IPS-18a (cell line): ENCODE measurements around the gene NAV2.

Source experiments
- H3K27ac ChIP-seq: one replicate; pipeline ENCODE4 v1.5.1; 2013; ENCODE audit warnings: low read length
- H3K27me3 ChIP-seq: one replicate; pipeline ENCODE4 v1.6.1; 2013; ENCODE audit warnings: mild to moderate bottlenecking, low read length; ENCODE audit not compliant: control insufficient read depth, insufficient read depth
- H3K36me3 ChIP-seq: one replicate; pipeline ENCODE4 v1.6.1; 2013; ENCODE audit warnings: low read depth, low read length; ENCODE audit not compliant: control insufficient read depth
- H3K4me1 ChIP-seq: one replicate; pipeline ENCODE4 v1.6.1; 2013; ENCODE audit warnings: low read depth, low read length; ENCODE audit not compliant: control insufficient read depth
- H3K4me3 ChIP-seq: one replicate; pipeline ENCODE4 v1.5.1; 2013; ENCODE audit warnings: low read length
- H3K9ac ChIP-seq: one replicate; pipeline ENCODE4 v1.6.1; 2013; ENCODE audit warnings: mild to moderate bottlenecking, low read length, moderate library complexity
- H3K9me3 ChIP-seq: one replicate; pipeline ENCODE4 v1.6.1; 2013; ENCODE audit warnings: low read depth, low read length; ENCODE audit not compliant: control insufficient read depth

NAV2 gene

DNA sequence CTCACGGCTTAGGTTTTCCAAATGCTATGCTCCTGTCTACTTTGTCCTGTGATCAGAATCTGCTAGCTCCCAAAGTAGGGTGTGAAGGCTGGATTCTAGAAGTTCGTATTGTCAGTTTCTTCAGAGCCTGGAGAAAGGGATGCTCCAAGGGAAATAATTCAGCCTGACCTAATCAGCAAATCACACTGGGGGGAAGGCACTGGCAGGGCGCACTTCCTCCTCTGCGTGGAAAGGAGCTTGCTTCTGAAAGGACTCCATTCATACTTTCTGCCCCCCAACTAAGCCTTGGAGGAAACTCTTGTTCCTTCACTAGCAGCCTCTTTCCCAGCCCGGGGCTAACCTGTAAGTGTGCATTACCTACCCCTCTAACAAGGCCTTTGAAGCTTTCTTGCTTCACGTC lies 165.9 kb downstream of the NAV2 start:
- Histone ChIP-seq H3K4me3 (no peak overlapping the region), H3K36me3 (peaks cover 38% of the 10 kb centered on the region), H3K27me3 (no peaks in the 10 kb centered on the region), H3K27ac (no peak overlapping the region), H3K9me3 (no peaks in the 10 kb centered on the region), H3K4me1 (peaks cover 9% of the 10 kb centered on the region), H3K9ac (no peak overlapping the region)

DNA sequence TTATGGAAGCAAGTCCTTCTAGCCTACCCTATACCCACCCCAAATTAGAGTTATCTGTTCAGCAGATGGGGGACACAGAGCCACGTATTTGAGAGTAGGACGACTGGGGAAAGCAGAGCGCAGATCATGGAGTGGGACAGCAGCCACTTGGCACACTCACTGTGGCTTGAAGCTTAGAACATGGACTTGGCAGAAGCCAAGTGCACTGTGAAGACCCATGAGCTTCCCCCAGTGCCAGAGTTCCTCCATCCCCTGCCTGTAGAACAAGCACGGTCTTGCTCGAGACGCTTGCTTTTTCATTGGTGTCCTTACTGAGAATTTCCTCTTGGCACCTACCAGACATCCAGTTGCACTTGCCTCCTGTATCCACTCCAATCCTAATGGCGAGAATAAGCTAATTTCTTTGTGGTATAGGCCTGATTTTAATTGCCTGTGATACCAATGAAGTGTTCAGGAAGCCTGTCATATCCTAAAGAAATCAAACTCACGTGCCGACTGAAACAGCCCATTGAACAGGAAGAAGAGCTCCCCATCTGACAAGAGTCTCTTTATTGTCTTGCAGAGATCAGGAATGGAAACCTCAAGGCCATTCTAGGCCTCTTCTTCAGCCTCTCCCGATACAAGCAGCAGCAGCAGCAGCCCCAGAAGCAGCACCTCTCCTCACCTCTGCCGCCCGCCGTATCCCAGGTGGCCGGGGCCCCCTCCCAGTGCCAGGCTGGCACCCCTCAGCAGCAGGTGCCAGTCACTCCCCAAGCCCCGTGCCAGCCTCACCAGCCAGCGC lies 166.9 kb downstream of the NAV2 start:
- no peak overlapping the region for H3K4me3 ChIP-seq
- H3K9me3 ChIP-seq = no peaks in the 10 kb centered on the region
- H3K27me3 ChIP-seq = no peaks in the 10 kb centered on the region
- peaks cover 41% of the 10 kb centered on the region for H3K36me3 ChIP-seq
- H3K9ac ChIP-seq = no peak overlapping the region
- H3K4me1 ChIP-seq = no peaks in the 10 kb centered on the region
- H3K27ac ChIP-seq = no peak overlapping the region

- peaks cover 45% of the 10 kb centered on the region for H3K36me3 ChIP-seq
- no peaks in the 10 kb centered on the region for H3K9me3 ChIP-seq
- H3K9ac ChIP-seq = no peak overlapping the region
- H3K27ac ChIP-seq = no peak overlapping the region
- H3K4me1 ChIP-seq = no peaks in the 10 kb centered on the region
- no peaks in the 10 kb centered on the region for H3K27me3 ChIP-seq
- H3K4me3 ChIP-seq = no peak overlapping the region
Observed at GRCh38 chr11:19880088-19880345, 167.4 kb downstream of the NAV2 start.

DNA sequence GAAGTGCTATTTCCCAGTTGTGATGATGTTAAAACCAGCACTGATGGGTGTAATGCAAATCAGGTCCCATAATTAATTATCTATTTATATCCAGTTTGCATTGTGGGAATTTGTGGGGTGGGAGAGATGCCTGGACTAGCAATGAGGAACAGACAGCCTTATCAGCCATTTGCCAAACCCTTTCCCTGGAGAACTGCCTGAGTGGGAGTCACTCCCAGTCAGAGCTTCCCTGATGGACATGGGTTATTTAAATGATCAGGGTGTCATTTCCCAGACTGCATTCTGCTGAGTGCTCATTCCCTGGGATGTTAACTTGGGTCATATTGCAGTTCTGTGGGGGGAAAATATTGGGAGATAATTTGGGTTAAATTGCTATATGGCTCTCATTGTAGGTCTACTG lies 168.5 kb downstream of the NAV2 start:
- no peaks in the 10 kb centered on the region for H3K27me3 ChIP-seq
- H3K9me3 ChIP-seq = no peaks in the 10 kb centered on the region
- no peaks in the 10 kb centered on the region for H3K4me1 ChIP-seq
- no peak overlapping the region for H3K27ac ChIP-seq
- H3K9ac ChIP-seq = no peak overlapping the region
- H3K36me3 ChIP-seq = peaks cover 47% of the 10 kb centered on the region
- no peak overlapping the region for H3K4me3 ChIP-seq

GRCh38 chr11:19882356-19882755 lies 169.7 kb downstream of the NAV2 start:
- no peak overlapping the region for H3K9ac ChIP-seq
- no peaks in the 10 kb centered on the region for H3K27me3 ChIP-seq
- peaks cover 47% of the 10 kb centered on the region for H3K36me3 ChIP-seq
- no peak overlapping the region for H3K4me3 ChIP-seq
- H3K9me3 ChIP-seq = no peaks in the 10 kb centered on the region
- no peak overlapping the region for H3K27ac ChIP-seq
- no peaks in the 10 kb centered on the region for H3K4me1 ChIP-seq

DNA sequence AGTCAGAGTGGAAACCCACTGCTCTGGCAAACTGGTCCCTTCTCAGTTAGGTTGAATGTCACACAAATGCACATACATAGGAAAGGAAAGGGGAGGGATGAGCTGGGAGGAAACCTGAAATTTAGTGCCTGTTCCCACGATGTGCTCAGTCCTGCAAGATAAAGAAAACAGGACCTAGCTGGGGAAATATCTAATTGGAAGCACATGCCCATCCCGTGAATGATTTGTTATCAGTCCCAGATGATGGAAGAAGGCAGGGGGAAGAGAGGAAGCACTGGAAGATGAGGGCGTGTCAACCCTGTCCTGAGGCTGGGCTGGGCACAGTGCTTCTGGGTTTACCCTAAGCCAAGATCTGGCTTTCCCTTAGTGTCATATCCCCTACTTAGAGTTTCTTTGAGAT lies 173.9 kb downstream of the NAV2 start:
- Histone ChIP-seq H3K27me3 (no peaks in the 10 kb centered on the region), H3K4me3 (no peak overlapping the region), H3K4me1 (peaks cover 8% of the 10 kb centered on the region), H3K27ac (no peak overlapping the region), H3K36me3 (peaks cover 26% of the 10 kb centered on the region), H3K9ac (no peak overlapping the region), H3K9me3 (no peaks in the 10 kb centered on the region)

- Histone ChIP-seq H3K27me3 (no peaks in the 10 kb centered on the region), H3K4me3 (no peak overlapping the region), H3K27ac (no peak overlapping the region), H3K36me3 (peaks cover 22% of the 10 kb centered on the region), H3K4me1 (peaks cover 8% of the 10 kb centered on the region), H3K9ac (no peak overlapping the region), H3K9me3 (no peaks in the 10 kb centered on the region)
Observed at GRCh38 chr11:19887842-19888241, 175.2 kb downstream of the NAV2 start.

GRCh38 chr11:19889531-19889930 lies 176.9 kb downstream of the NAV2 start:
- H3K36me3 ChIP-seq = peaks cover 16% of the 10 kb centered on the region
- peaks cover 8% of the 10 kb centered on the region for H3K4me1 ChIP-seq
- H3K9me3 ChIP-seq = no peaks in the 10 kb centered on the region
- H3K27ac ChIP-seq = no peak overlapping the region
- no peaks in the 10 kb centered on the region for H3K27me3 ChIP-seq
- H3K4me3 ChIP-seq = no peak overlapping the region
- no peak overlapping the region for H3K9ac ChIP-seq

- Histone ChIP-seq H3K4me3 (no peak overlapping the region), H3K27me3 (no peaks in the 10 kb centered on the region), H3K9me3 (no peaks in the 10 kb centered on the region), H3K9ac (no peak overlapping the region), H3K4me1 (peaks cover 8% of the 10 kb centered on the region), H3K36me3 (peaks cover 10% of the 10 kb centered on the region), H3K27ac (no peak overlapping the region)
Observed at GRCh38 chr11:19890308-19890707, 177.7 kb downstream of the NAV2 start.

DNA sequence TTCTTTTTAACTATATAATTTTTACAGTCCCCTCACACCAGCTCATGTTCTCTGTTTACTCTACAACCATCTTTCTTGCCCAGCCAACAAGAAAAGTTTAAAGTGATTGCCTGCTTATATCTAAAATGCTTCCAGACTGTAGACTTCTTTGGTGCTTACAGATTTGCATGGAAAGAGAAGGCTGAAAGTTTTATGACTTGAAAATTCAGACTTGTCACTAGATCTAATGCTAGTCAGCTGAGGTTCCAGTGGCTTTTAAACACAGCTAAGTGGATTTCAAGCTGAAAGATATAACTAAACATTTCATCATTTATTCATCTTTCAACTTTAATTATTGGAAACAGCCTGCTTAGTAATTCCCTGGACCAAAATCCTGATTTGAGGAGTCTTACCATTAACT lies 178.4 kb downstream of the NAV2 start:
- Histone ChIP-seq H3K36me3 (peaks cover 16% of the 10 kb centered on the region), H3K4me1 (peaks cover 8% of the 10 kb centered on the region), H3K4me3 (no peak overlapping the region), H3K27me3 (no peaks in the 10 kb centered on the region), H3K9me3 (no peaks in the 10 kb centered on the region), H3K9ac (no peak overlapping the region), H3K27ac (no peak overlapping the region)

GRCh38 chr11:19892387-19892786 lies 179.8 kb downstream of the NAV2 start:
- Histone ChIP-seq H3K36me3 (peaks cover 23% of the 10 kb centered on the region), H3K4me1 (peaks cover 8% of the 10 kb centered on the region), H3K27ac (no peak overlapping the region), H3K4me3 (no peak overlapping the region), H3K27me3 (no peaks in the 10 kb centered on the region), H3K9me3 (no peaks in the 10 kb centered on the region), H3K9ac (no peak overlapping the region)

- Histone ChIP-seq H3K27ac (no peak overlapping the region), H3K36me3 (peaks cover 23% of the 10 kb centered on the region), H3K4me1 (peaks cover 8% of the 10 kb centered on the region), H3K4me3 (no peak overlapping the region), H3K9me3 (no peaks in the 10 kb centered on the region), H3K27me3 (no peaks in the 10 kb centered on the region), H3K9ac (no peak overlapping the region)
Observed at GRCh38 chr11:19892876-19893275, 180.2 kb downstream of the NAV2 start.
